OCI-LY1 (cell line): ENCODE results near the gene GRM2.

Experiments
- CTCF ChIP-seq: fragments of 200-600 bp; sonication (generic), shearing (Covaris generic); IDR thresholded peaks from 2 replicates; pipeline ENCODE4 v1.5.1; 2017; ENCODE audit warnings: mild to moderate bottlenecking, antibody characterized with exemption, low read length, moderate library complexity, mixed read lengths
- EZH2 ChIP-seq: fragments of 200-600 bp; sonication (generic), shearing (Covaris generic); IDR thresholded peaks from 2 replicates; pipeline ENCODE4 v1.8.0; 2017; ENCODE audit warnings: borderline replicate concordance, mixed run types, mild to moderate bottlenecking, antibody characterized with exemption, low read length, moderate library complexity, mixed read lengths

DNA sequence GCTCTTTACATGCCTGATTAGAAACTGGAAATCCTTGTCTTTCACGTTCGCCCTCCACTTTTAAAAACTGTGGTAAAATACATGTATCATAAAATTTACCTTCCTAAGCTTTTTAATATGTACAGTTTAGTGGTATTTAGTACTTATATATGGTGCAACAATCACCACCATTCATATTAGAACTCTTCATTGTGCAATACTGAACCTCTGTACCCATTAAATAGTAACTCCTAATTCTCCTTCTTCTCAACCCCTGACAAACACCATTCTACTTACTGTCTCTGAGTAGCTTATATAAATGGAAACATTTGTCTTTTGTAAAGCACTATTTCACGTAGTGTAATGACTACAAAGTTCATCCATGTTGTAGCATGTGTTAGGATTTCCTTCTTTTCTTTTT is 28.2 kb downstream of the GRM2 start:
- no peak for TF ChIP-seq CTCF
- TF ChIP-seq EZH2 = no peak
